ENCODE data around the gene GMFB.

Gene GMFB

DNA sequence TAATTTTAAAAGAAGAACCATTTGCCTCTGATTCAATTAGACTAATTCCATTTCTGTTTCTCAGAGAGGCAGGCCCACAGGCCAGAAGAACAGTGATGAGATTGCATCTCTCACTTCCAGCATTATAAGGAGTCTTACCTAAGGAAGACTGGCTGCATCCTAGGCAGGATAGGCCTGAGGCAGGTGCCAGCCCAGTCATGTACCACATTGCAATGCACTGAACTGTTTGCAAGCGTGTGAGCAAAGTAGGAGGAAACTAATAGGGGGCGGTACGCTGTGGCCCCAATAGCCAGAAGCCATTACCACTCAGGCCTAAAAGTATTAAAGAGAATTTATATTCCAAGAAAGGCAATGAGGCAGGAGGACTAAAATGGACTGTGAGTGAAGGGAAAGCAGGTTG is 35.5 kb downstream of the GMFB start:
- H3K4me3 ChIP-seq (ENCODE audit: low read depth, low read length), result no peak overlapping the region
- TF ChIP-seq MYC (IDR thresholded peaks at IDR 0.05; ENCODE audit: low read depth, low read length) (no peak), POLR2A (IDR thresholded peaks at IDR 0.05; ENCODE audit: extremely low read depth, insufficient read length) (no peak)
- TF ChIP-seq, protein P1, sequence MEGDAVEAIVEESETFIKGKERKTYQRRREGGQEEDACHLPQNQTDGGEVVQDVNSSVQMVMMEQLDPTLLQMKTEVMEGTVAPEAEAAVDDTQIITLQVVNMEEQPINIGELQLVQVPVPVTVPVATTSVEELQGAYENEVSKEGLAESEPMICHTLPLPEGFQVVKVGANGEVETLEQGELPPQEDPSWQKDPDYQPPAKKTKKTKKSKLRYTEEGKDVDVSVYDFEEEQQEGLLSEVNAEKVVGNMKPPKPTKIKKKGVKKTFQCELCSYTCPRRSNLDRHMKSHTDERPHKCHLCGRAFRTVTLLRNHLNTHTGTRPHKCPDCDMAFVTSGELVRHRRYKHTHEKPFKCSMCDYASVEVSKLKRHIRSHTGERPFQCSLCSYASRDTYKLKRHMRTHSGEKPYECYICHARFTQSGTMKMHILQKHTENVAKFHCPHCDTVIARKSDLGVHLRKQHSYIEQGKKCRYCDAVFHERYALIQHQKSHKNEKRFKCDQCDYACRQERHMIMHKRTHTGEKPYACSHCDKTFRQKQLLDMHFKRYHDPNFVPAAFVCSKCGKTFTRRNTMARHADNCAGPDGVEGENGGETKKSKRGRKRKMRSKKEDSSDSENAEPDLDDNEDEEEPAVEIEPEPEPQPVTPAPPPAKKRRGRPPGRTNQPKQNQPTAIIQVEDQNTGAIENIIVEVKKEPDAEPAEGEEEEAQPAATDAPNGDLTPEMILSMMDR (IDR thresholded peaks at IDR 0.05; ENCODE audit: low read depth, low read length), result no peak
- TF ChIP-seq, protein P2, sequence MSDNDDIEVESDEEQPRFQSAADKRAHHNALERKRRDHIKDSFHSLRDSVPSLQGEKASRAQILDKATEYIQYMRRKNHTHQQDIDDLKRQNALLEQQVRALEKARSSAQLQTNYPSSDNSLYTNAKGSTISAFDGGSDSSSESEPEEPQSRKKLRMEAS (IDR thresholded peaks at IDR 0.05; ENCODE audit: low read depth, low read length), result no peak
- no peak for DNase-seq (ENCODE audit: low read depth)

DNA sequence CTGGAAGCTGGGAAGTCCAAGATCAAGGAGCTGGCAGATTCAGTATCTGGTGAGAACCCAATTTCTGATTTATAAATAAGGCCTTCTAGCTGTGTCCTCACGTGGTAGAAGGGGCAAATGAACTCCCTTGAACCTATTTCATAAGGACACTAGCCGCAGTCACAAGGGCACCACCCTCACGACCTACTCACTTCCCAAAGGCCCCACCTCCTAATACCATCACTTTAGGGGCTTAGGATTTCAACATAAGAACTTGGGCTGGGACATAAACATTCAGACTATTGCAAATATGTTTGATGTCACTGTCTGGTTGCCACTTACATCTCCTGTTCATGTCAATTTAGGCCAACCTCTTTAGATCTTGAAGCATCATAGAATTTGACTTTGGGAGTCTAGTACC is 36.8 kb downstream of the GMFB start:
- no peak overlapping the region for H3K4me3 ChIP-seq (ENCODE audit: low read depth, low read length)
- no peak for TF ChIP-seq POLR2A (IDR thresholded peaks at IDR 0.05; ENCODE audit: extremely low read depth, insufficient read length)
- TF ChIP-seq MYC (IDR thresholded peaks at IDR 0.05; ENCODE audit: low read depth, low read length), result no peak
- TF ChIP-seq, protein P1 (IDR thresholded peaks at IDR 0.05; ENCODE audit: low read depth, low read length), result no peak
- DNase-seq (ENCODE audit: low read depth), result no peak

DNA sequence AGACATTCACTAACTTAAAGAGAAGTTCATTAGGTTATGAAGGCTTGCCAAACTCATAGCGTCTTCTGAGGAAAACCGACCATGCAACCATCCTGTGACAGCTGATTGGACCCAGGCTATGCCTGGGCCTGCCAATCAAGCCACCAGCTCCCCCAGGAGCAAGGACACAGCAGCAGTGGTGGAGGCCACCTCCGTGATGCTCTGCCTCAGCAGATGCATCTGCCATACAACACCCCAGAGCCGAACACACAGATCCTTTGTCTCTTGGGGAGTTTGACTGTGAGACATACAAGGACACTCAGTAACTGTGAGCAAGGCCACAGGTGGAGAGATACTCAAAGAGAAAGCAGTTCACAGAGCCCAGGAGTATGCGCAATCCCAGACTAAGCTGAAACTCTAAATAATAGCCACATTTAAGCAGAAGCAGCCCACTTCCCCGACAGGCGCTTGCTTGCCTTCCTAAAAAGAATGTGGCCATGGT is 37.6 kb downstream of the GMFB start:
- DNase-seq (ENCODE audit: low read depth), result no peak
- H3K4me3 ChIP-seq (ENCODE audit: low read depth, low read length), result no peak overlapping the region
- TF ChIP-seq, protein P1 (IDR thresholded peaks at IDR 0.05; ENCODE audit: low read depth, low read length), result no peak
- TF ChIP-seq, protein P2 (IDR thresholded peaks at IDR 0.05; ENCODE audit: low read depth, low read length), result no peak

DNA sequence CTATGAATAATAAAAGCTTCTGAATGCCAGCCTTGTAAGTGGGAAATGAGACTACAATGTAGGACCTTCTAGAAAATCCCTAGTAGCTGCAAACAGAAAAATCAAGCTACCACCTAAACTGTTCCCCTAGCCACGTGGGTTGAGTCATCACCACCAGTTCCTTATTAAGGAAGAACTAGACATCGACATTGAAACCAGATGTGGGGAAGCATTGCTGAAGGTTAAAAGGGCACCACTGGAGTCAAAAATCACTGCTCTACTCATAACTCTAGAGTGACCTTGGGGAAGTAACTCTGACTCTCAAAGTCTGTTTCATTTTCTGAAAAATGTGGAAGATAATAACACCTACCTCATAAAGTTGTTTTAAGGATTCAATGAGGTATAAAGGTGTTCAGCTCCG is 38.2 kb downstream of the GMFB start:
- TF ChIP-seq, protein P1 (IDR thresholded peaks at IDR 0.05; ENCODE audit: low read depth, low read length), result no peak
- peak; percentile 65 for TF ChIP-seq MYC (IDR thresholded peaks at IDR 0.05; ENCODE audit: low read depth, low read length)
- TF ChIP-seq, protein P2 (IDR thresholded peaks at IDR 0.05; ENCODE audit: low read depth, low read length), result peak; percentile 94
- TF ChIP-seq POLR2A (IDR thresholded peaks at IDR 0.05; ENCODE audit: extremely low read depth, insufficient read length), result no peak
- no peak overlapping the region for H3K4me3 ChIP-seq (ENCODE audit: low read depth, low read length)
- peak; percentile 83 for DNase-seq (ENCODE audit: low read depth)

DNA sequence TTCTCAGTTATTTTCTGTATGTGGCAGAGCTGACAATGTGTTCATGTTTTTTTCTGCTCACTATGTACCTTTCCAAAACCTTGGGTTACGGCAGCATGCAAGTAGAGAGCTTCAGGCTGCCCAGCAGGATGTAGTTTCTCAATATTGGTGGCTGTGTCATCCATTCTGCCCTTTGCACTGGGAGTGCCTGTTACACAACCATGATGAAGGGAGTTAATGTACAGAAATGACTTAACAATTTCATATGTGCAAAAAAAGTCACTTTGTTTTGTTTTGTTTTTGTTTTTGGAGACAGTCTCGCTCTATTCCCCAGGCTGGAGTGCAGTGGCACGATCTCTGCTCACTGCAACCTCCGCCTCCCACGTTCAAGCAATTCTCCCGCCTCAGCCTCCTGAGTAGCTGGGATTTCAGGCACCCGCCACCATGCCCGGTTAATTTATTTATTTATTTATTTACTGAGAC is 41.5 kb downstream of the GMFB start:
- TF ChIP-seq, protein P2 (IDR thresholded peaks at IDR 0.05; ENCODE audit: low read depth, low read length), result peak; percentile 50
- TF ChIP-seq POLR2A (IDR thresholded peaks at IDR 0.05; ENCODE audit: extremely low read depth, insufficient read length) (no peak), MYC (IDR thresholded peaks at IDR 0.05; ENCODE audit: low read depth, low read length) (peak; percentile 15; the same call in 1 of the 2 replicates)
- TF ChIP-seq, protein P1 (IDR thresholded peaks at IDR 0.05; ENCODE audit: low read depth, low read length), result no peak
- H3K4me3 ChIP-seq (ENCODE audit: low read depth, low read length), result peak overlapping the region; percentile 34
- DNase-seq (ENCODE audit: low read depth), result peak; percentile 93

DNA sequence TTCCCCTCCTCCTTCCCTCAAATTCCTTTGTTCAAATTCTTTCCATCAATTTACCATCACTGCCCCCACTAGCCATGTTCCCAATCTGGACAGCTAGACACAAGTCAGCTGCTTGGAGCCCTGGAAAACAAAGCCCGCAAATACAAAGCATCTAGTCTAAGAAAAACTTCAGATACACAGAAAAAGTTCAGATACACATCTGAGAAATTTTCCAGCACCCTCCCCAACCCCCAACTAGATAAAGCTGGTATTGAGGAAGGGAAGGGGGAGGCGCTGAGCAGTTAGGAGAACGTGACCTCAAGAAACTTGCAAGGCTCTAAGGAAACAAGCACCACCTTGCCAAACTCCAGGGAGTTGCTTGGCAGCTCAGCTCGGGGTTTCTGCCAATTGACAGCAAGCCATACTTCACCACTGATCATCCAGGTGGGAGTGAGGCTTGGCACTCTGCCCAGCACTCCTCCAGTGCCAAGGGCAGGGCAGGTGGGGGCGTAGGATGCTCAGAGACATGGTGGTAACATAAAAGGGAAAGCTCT is 42.6 kb downstream of the GMFB start:
- H3K4me3 ChIP-seq (ENCODE audit: low read depth, low read length), result peak overlapping the region; percentile 34
- peak; percentile 80 for DNase-seq (ENCODE audit: low read depth)
- TF ChIP-seq, protein P1 (IDR thresholded peaks at IDR 0.05; ENCODE audit: low read depth, low read length), result no peak
- TF ChIP-seq POLR2A (IDR thresholded peaks at IDR 0.05; ENCODE audit: extremely low read depth, insufficient read length) (no peak), MYC (IDR thresholded peaks at IDR 0.05; ENCODE audit: low read depth, low read length) (no peak)
- TF ChIP-seq, protein P2 (IDR thresholded peaks at IDR 0.05; ENCODE audit: low read depth, low read length), result 0 out of 2 replicates have a peak, but pooled peaks have one; percentile 15

Data from NB4 (cell line).